IMR-90 (cell line): ENCODE data around the gene CCL13. TPM values are rescaled to one million over a fixed set of nuclear protein-coding genes. Genes with fewer than 3 reads are reported as not detected.

ENCODE experiments used
- ATAC-seq: fragments of 200-7000 bp; cut with Tn5 transposase; 2 replicates; pipeline ENCODE4 v1.9.1; 2020; ENCODE audit warnings: low read depth, mild to moderate bottlenecking, moderate library complexity
- BruUV-seq: library from RNA; stranded (reverse); fragments of 400-500 nt; replicated peaks from 2 replicates; lab custom pipeline; 2021; lab: Mats Ljungman, UMichigan
- CTCF ChIA-PET: fragments of 300-600 bp; formaldehyde crosslinking; extraction: SDS; loops from one replicate; lab custom pipeline; 2021; ENCODE audit warnings: antibody characterized with exemption; lab: Yijun Ruan, JAX
- POLR2A ChIA-PET: fragments of 300-600 bp; sonication (Branson Sonifier 250); formaldehyde crosslinking; loops from one replicate; lab custom pipeline; 2022; ENCODE audit warnings: antibody characterized with exemption; ENCODE audit not compliant: unreplicated experiment; lab: Charles Lee
- DNase-seq: peaks from one replicate; pipeline ENCODE4 v3.0.0; 2013
- H2AFZ ChIP-seq: replicated peaks from 2 replicates; pipeline ENCODE3; 2013; ENCODE audit warnings: low read length, mild to moderate bottlenecking; ENCODE audit not compliant: poor library complexity
- H2AK5ac ChIP-seq: 2 replicates; pipeline ENCODE4 v1.6.1; 2013; ENCODE audit warnings: low read depth, low read length, inconsistent platforms
- H2AK9ac ChIP-seq: replicated peaks from 2 replicates; pipeline ENCODE3; 2013; ENCODE audit warnings: mild to moderate bottlenecking, low read depth, low read length, moderate library complexity; ENCODE audit not compliant: poor library complexity
- H2BK120ac ChIP-seq: 2 replicates; pipeline ENCODE4 v1.6.1; 2013; ENCODE audit warnings: low read depth, low read length, inconsistent platforms
- H2BK15ac ChIP-seq: 3 replicates; pipeline ENCODE4 v1.6.1; 2013; ENCODE audit warnings: low read depth, low read length, inconsistent platforms
- H2BK20ac ChIP-seq: 2 replicates; pipeline ENCODE4 v1.6.1; 2013; ENCODE audit warnings: low read depth, mild to moderate bottlenecking, inconsistent platforms, low read length, moderate library complexity
- H2BK5ac ChIP-seq: 2 replicates; pipeline ENCODE4 v1.6.1; 2013; ENCODE audit warnings: mild to moderate bottlenecking, low read depth, low read length, inconsistent platforms; ENCODE audit not compliant: poor library complexity, severe bottlenecking
- H3K14ac ChIP-seq: replicated peaks from 2 replicates; pipeline ENCODE4 v1.6.1; 2013; ENCODE audit warnings: low read depth, low read length, inconsistent platforms
- H3K18ac ChIP-seq: 2 replicates; pipeline ENCODE4 v1.6.1; 2013; ENCODE audit warnings: low read depth, low read length, control low read depth
- H3K23ac ChIP-seq: 2 replicates; pipeline ENCODE4 v1.6.1; 2013; ENCODE audit warnings: low read depth, low read length, inconsistent platforms
- H3K27ac ChIP-seq: 2 replicates; pipeline ENCODE4 v1.5.1; 2013; ENCODE audit warnings: mild to moderate bottlenecking, control low read depth, low read length; ENCODE audit not compliant: insufficient read depth
- H3K27me3 ChIP-seq: 2 replicates; pipeline ENCODE4 v1.6.1; 2013; ENCODE audit warnings: low read length; ENCODE audit not compliant: control insufficient read depth, insufficient read depth
- H3K36me3 ChIP-seq: 2 replicates; pipeline ENCODE4 v1.6.1; 2013; ENCODE audit warnings: low read length, mixed read lengths; ENCODE audit not compliant: control insufficient read depth, insufficient read depth
- H3K4ac ChIP-seq: 2 replicates; pipeline ENCODE4 v1.6.1; 2013; ENCODE audit warnings: low read depth, low read length, inconsistent platforms
- H3K4me1 ChIP-seq: 2 replicates; pipeline ENCODE4 v1.6.1; 2013; ENCODE audit warnings: low read length, mixed read lengths; ENCODE audit not compliant: control insufficient read depth, insufficient read depth
- H3K4me2 ChIP-seq: 2 replicates; pipeline ENCODE4 v1.6.1; 2013; ENCODE audit warnings: low read depth, mild to moderate bottlenecking, control low read depth, low read length, moderate library complexity
- H3K4me3 ChIP-seq: 2 replicates; pipeline ENCODE4 v1.5.1; 2013; ENCODE audit warnings: low read depth, mild to moderate bottlenecking, control low read depth, low read length, moderate library complexity; ENCODE audit not compliant: insufficient read depth
- H3K56ac ChIP-seq: 2 replicates; pipeline ENCODE4 v1.6.1; 2013; ENCODE audit warnings: low read length, inconsistent platforms; ENCODE audit not compliant: insufficient read depth; ENCODE audit errors: extremely low read depth
- H3K79me1 ChIP-seq, 2 experiments: 2 replicates each; pipeline ENCODE4 v1.6.1; 2013; ENCODE audit warnings: low read length in 2 of 2, inconsistent platforms in 1 of 2, low read depth in 1 of 2
- H3K9ac ChIP-seq: 2 replicates; pipeline ENCODE4 v1.6.1; 2013; ENCODE audit warnings: low read depth, low read length, control low read depth
- H3K9me1 ChIP-seq: 2 replicates; pipeline ENCODE4 v1.6.1; 2013; ENCODE audit warnings: low read length, inconsistent platforms; ENCODE audit not compliant: insufficient read depth
- H3K9me3 ChIP-seq: 2 replicates; pipeline ENCODE4 v1.6.1; 2013; ENCODE audit warnings: low read length; ENCODE audit not compliant: control insufficient read depth, insufficient read depth
- H4K20me1 ChIP-seq: 2 replicates; pipeline ENCODE4 v1.6.1; 2013; ENCODE audit warnings: low read length, inconsistent platforms; ENCODE audit not compliant: insufficient read depth
- H4K5ac ChIP-seq: 2 replicates; pipeline ENCODE4 v1.6.1; 2013; ENCODE audit warnings: mild to moderate bottlenecking, low read depth, low read length, control low read depth
- H4K8ac ChIP-seq, 2 experiments: 2 replicates each; pipeline ENCODE4 v1.6.1; 2013; ENCODE audit warnings: low read depth in 2 of 2, low read length in 2 of 2, control low read depth in 1 of 2, inconsistent platforms in 1 of 2
- H4K91ac ChIP-seq: 2 replicates; pipeline ENCODE4 v1.6.1; 2013; ENCODE audit warnings: low read depth, low read length, inconsistent platforms; ENCODE audit not compliant: insufficient read depth
- BHLHE40 ChIP-seq: fragments of 150-350 bp; IDR thresholded peaks from 2 replicates; pipeline ENCODE4 v1.6.1; 2016; ENCODE audit warnings: mild to moderate bottlenecking, low read depth, low read length
- CEBPB ChIP-seq: IDR thresholded peaks from 2 replicates; pipeline ENCODE4 v1.6.1; 2012; ENCODE audit warnings: low read depth, low read length, improper control_type of control experiment
- CHD1 ChIP-seq: IDR thresholded peaks from 2 replicates; pipeline ENCODE4 v1.6.1; 2012; ENCODE audit warnings: low read depth, low read length, improper control_type of control experiment
- RAD21 ChIP-seq: IDR thresholded peaks from 2 replicates; pipeline ENCODE4 v1.6.1; 2012; ENCODE audit warnings: low read length, improper control_type of control experiment
- RCOR1 ChIP-seq: IDR thresholded peaks from 2 replicates; pipeline ENCODE4 v1.6.1; 2012; ENCODE audit warnings: mild to moderate bottlenecking, low read length, improper control_type of control experiment; ENCODE audit not compliant: insufficient replicate concordance
- SMC3 ChIP-seq: fragments of 150-350 bp; IDR thresholded peaks from 2 replicates; pipeline ENCODE4 v1.6.1; 2016; ENCODE audit warnings: low read depth, mild to moderate bottlenecking, antibody characterized with exemption, low read length, moderate library complexity
- WGBS, 2 experiments: methylation state at CpG; one replicate each; pipeline versions ENCODE4 v1.1.5 to v1.1.7; 2013; ENCODE audit warnings: missing lambda C conversion rate in 2 of 2; ENCODE audit not compliant: insufficient read length in 1 of 2; ENCODE audit errors: extremely low coverage in 2 of 2; 5-methylcytosine and 5-hydroxymethylcytosine counted together
- dilution Hi-C: fragments of 300-500 bp; cut with HindIII; formaldehyde crosslinking; loops from one replicate; pipeline ENCODE4 v1.14.3; 2018; ENCODE audit warnings: low sequenced_read_pairs; ENCODE audit not compliant: unreplicated experiment
- in situ Hi-C: fragments of 300-500 bp; cut with MboI; formaldehyde crosslinking; loops from 3 replicates; pipeline ENCODE4 v1.14.3; 2019; ENCODE audit warnings: low sequenced_read_pairs, inconsistent platforms, mixed read lengths
- intact Hi-C: fragments of 100-400 bp; cut with micrococcal nuclease; formaldehyde crosslinking; loops from 2 replicates; pipeline ENCODE4 v1.10.0; 2022
- polyA plus RNA-seq, 3 experiments: library from polyadenylated mRNA; depleted of rRNA; stranded (reverse); fragments of >200 nt; gene quantifications; 2 replicates each; pipeline ENCODE4 v1.2.3, GENCODE V29; 2012; ENCODE audit warnings: low replicate concordance in 1 of 3
- total RNA-seq: library from RNA; depleted of rRNA; stranded (reverse); fragments of >200 nt; gene quantifications from 2 replicates; pipeline ENCODE4 v1.2.3, GENCODE V29; 2012
- TF ChIP-seq, protein P1 (sequence below): conservative IDR thresholded peaks from 2 replicates; pipeline ENCODE4 v1.5.1; 2012; ENCODE audit warnings: mild to moderate bottlenecking, low read depth, low read length, improper control_type of control experiment

CCL13 gene
- total and polyA plus RNA-seq, 2 of the 4 experiments (the other 2 are of a cell fraction) = 0.18 TPM; not detected in 1

GRCh38 chr17:34378664-34379101, 22.4 kb downstream of the CCL13 start:
- Histone ChIP-seq H2AK5ac (no peak overlapping the region), H3K9me1 (no peaks in the 10 kb centered on the region), H4K91ac (no peak overlapping the region), H3K36me3 (no peaks in the 10 kb centered on the region), H2BK5ac (no peak overlapping the region), H3K9ac (no peak overlapping the region), H3K4me3 (0 out of 2 replicates have a peak overlapping the region, but pooled peaks have one; percentile 11), H3K27me3 (peaks cover 3% of the 10 kb centered on the region), H3K4me1 (no peaks in the 10 kb centered on the region), H3K9me3 (no peaks in the 10 kb centered on the region), H4K5ac (no peak overlapping the region), H2BK120ac (no peak overlapping the region), H3K23ac (no peak overlapping the region), H3K18ac (no peak overlapping the region), H3K27ac (no peak overlapping the region), H3K4ac (no peak overlapping the region), H3K79me1 (no peaks in the 10 kb centered on the region), H3K56ac (no peak overlapping the region), H4K20me1 (no peaks in the 10 kb centered on the region), H3K4me2 (no peak overlapping the region; the same call in 1 of the 2 replicates), H2AFZ (no peak overlapping the region), H2BK15ac (no peak overlapping the region), H3K14ac (no peak overlapping the region), H2AK9ac (no peak overlapping the region), H2BK20ac (no peak overlapping the region), H4K8ac (no peak overlapping the region)
- intact Hi-C loops = no loop called here
- dilution Hi-C loops = no loop called here
- DNase-seq = no peak
- 40% methylated on average over 2 of the region's 6 CpGs; no CpG with 5 or more reads in 1 of the 2 experiments for WGBS, 2 experiments
- peak; percentile 72 for ATAC-seq
- no peak for TF ChIP-seq SMC3
- TF ChIP-seq CHD1 = no peak
- TF ChIP-seq BHLHE40 = no peak
- TF ChIP-seq, protein P1, sequence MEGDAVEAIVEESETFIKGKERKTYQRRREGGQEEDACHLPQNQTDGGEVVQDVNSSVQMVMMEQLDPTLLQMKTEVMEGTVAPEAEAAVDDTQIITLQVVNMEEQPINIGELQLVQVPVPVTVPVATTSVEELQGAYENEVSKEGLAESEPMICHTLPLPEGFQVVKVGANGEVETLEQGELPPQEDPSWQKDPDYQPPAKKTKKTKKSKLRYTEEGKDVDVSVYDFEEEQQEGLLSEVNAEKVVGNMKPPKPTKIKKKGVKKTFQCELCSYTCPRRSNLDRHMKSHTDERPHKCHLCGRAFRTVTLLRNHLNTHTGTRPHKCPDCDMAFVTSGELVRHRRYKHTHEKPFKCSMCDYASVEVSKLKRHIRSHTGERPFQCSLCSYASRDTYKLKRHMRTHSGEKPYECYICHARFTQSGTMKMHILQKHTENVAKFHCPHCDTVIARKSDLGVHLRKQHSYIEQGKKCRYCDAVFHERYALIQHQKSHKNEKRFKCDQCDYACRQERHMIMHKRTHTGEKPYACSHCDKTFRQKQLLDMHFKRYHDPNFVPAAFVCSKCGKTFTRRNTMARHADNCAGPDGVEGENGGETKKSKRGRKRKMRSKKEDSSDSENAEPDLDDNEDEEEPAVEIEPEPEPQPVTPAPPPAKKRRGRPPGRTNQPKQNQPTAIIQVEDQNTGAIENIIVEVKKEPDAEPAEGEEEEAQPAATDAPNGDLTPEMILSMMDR = no peak
- TF ChIP-seq RAD21 = no peak
- no peak for TF ChIP-seq CEBPB
- TF ChIP-seq RCOR1 = no peak
- in situ Hi-C loops = no loop called here
- ChIA-PET POLR2A (no interaction called here), CTCF (no interaction called here)
- no TSS peak for BruUV-seq
